HG02973 (cell line): ENCODE data around the gene SETD7.

ENCODE experiments used
- ATAC-seq: cut with Tn5 transposase; IDR thresholded peaks from one replicate; pipeline ENCODE4 v1.9.1; 2021; ENCODE audit warnings: moderate library complexity; ENCODE audit not compliant: unreplicated experiment

SETD7 gene

GRCh38 chr4:139575072-139575471 lies 19.1 kb upstream of the SETD7 start:
- ATAC-seq = no peak

- no peak for ATAC-seq
Observed at GRCh38 chr4:139574641-139575040, 18.6 kb upstream of the SETD7 start.

- no peak for ATAC-seq
Observed at GRCh38 chr4:139568206-139568955, 12.4 kb upstream of the SETD7 start.

- no peak for ATAC-seq
Observed at GRCh38 chr4:139567159-139567870, 11.3 kb upstream of the SETD7 start.

GRCh38 chr4:139564502-139564901 lies 8.5 kb upstream of the SETD7 start:
- no peak for ATAC-seq

- no peak for ATAC-seq
Observed at GRCh38 chr4:139563515-139563914, 7.5 kb upstream of the SETD7 start.

GRCh38 chr4:139562839-139563238 lies 6.8 kb upstream of the SETD7 start:
- no peak for ATAC-seq

GRCh38 chr4:139562067-139562684 lies 6.2 kb upstream of the SETD7 start:
- ATAC-seq = no peak

- ATAC-seq = no peak
Observed at GRCh38 chr4:139560406-139561104, 4.5 kb upstream of the SETD7 start.

- no peak for ATAC-seq
Observed at GRCh38 chr4:139559687-139560086, 3.7 kb upstream of the SETD7 start.

- ATAC-seq = no peak
Observed at GRCh38 chr4:139559089-139559479, 3.1 kb upstream of the SETD7 start.

GRCh38 chr4:139558235-139559088 lies 2.4 kb upstream of the SETD7 start:
- ATAC-seq = no peak

GRCh38 chr4:139557556-139558110 lies 1.6 kb upstream of the SETD7 start:
- no peak for ATAC-seq

GRCh38 chr4:139556724-139557555 lies 921 bp upstream of the SETD7 start:
- ATAC-seq = no peak

- peak; percentile 9 for ATAC-seq
Observed at GRCh38 chr4:139555705-139556070, 331 bp downstream of the SETD7 start.

GRCh38 chr4:139554893-139555704 lies 920 bp downstream of the SETD7 start:
- peak; percentile 35 for ATAC-seq

GRCh38 chr4:139554642-139554892 lies 1.5 kb downstream of the SETD7 start:
- no peak for ATAC-seq

GRCh38 chr4:139553751-139554641 lies 2.0 kb downstream of the SETD7 start:
- no peak for ATAC-seq
